LHCN-M2 (cell line): Measurements from ENCODE around the gene ZNF330. TPM values are rescaled to one million over a fixed set of nuclear protein-coding genes. Genes with fewer than 3 reads are reported as not detected.
"Not testable (repeated sequence)": the region's sequence is repeated elsewhere in the genome, so short reads cannot be mapped to it uniquely, and the experiment has no call there.

Source experiments
- DNase-seq: peaks from one replicate; pipeline ENCODE4 v3.0.0-alpha.2; 2012; ENCODE audit warnings: low read depth
- polyA plus RNA-seq: library from polyadenylated mRNA; unstranded; fragments of >200 nt; gene quantifications from one replicate; pipeline ENCODE4 v1.2.1, GENCODE V29; 2012; ENCODE audit warnings: missing spikeins
- total RNA-seq: library from RNA; depleted of rRNA; stranded (reverse); fragments of >200 nt; gene quantifications from 2 replicates; pipeline ENCODE4 v1.2.3, GENCODE V29; 2014; rRNA removed

ZNF330 gene
- 26.2 and 30.0 TPM in 2 replicates for total RNA-seq
- 27.8 TPM for polyA plus RNA-seq

DNA sequence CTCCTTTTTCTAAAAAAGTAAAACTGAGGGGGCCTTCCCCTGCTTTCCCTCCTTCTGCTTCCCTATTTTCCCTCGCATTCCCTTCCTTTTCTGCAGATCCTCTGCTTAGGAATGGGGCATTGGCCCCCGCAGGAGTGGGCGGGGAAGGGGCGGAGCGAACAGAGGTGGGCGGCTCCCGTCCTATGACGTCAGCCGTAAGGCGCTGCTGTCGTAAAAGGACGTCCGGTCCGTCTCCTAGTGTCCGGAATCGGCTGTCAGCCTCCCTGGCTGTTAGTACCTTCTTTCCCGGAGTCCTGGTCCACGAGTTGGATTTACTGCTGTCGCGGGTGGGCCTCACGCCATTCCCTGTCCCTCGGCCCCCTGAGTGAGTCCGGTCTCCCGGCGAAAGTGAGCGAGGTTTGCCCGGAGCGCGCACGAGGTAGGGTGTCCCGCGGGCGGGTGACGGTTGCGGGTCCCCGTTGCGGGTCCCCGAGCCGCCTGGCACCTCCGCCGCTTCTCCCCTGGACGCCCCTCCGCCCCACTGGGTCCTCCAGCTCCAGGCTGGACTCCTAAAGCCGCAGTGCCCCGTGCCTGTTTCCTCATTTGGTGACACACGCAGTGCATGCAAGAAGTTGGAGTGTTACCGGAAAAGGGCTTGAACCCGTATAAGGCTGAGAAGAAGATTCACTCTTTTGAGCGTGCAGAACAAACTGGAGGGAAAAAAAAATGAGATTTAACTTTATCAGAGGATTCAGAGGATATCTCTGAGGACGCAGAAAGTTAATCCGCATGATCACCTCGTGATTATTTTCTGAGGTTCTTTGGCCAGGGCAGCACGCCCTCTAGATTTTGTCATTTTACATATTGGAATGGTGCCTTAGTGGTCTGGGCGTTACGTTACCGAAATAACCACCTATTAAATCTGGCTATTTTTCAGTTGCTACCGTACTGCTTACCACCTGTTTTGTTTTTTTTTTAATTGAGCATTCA, at the start of gene ZNF330:
ZNF330 (plus strand) TSS at position 205 of the 969 bp plus-strand sequence. CDS start 1,477 bp downstream, outside the sequence.
- peak; percentile 89 for DNase-seq

DNA sequence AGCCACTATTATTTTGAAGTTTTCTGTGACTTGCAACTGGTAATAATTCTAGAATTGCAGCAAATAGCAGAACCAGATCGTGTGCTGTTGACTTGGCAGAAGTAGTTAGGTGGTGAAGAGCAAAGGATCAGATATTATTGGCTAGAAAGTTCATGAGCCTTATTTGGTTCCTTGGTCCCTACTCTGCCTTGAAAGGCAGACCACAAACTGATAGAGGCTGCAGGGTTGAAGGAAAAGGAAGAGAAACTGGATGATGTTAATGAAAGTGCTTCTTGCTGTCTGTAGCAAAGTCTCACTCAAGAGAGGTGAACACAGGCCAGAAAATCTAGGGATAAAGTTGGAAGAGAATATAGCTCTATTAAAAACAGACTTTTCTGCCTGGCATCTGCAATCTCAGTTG, 46.2 kb upstream of the ZNF330 start:
- no peak for DNase-seq

GRCh38 chr4:141177171-141177570, 43.5 kb upstream of the ZNF330 start:
- DNase-seq = no peak

DNA sequence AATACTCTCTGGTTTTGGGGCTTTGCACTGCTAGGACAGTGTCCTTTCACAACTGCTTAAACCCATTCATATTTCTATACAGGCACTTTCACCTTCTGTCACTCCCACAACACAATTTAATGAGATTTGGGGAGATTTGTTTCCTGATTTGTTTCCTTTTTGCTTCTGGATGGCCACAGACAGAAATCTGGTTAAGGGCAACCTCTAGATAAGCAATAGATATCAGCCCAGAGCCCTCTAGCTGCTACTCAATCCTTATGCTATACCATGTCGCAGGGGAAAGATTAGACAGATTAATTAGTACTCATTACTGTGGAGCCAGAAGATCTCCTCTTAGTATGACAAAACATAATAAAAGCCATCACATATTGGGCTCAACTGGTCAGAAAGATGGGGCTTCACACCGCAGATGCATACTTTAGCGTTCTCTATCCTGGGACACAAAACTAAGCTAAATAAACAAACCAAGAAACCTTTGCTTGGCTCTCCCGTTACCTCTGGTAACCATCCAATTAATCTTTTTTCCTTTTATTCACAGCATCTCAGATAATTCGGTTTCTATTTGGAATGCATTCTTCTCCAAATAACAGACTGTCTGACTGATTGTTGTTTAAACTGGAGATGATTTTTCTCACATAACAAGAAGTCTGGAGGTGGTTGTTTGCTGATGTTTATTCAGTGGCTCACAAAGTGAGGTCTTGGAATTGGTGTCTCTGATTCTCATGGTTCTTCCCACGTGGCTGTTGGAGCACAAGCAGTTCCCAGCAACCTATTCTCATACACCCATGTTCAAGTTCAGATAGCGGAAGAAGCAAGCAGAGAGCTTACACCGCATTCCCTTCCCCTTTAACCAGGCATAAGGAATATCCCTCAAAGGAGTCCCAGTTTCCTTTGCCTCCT, 41.0 kb upstream of the ZNF330 start:
- DNase-seq = no peak

GRCh38 chr4:141180991-141181761, 39.5 kb upstream of the ZNF330 start:
- peak; percentile 42 for DNase-seq

GRCh38 chr4:141183491-141183890, 37.2 kb upstream of the ZNF330 start:
- DNase-seq = not testable (repeated sequence)

- DNase-seq = no peak
These were observed 28.1 kb upstream of the ZNF330 start for GRCh38 chr4:141192564-141192963.

- DNase-seq = no peak
These were observed 27.1 kb upstream of the ZNF330 start for GRCh38 chr4:141193516-141194034.

DNA sequence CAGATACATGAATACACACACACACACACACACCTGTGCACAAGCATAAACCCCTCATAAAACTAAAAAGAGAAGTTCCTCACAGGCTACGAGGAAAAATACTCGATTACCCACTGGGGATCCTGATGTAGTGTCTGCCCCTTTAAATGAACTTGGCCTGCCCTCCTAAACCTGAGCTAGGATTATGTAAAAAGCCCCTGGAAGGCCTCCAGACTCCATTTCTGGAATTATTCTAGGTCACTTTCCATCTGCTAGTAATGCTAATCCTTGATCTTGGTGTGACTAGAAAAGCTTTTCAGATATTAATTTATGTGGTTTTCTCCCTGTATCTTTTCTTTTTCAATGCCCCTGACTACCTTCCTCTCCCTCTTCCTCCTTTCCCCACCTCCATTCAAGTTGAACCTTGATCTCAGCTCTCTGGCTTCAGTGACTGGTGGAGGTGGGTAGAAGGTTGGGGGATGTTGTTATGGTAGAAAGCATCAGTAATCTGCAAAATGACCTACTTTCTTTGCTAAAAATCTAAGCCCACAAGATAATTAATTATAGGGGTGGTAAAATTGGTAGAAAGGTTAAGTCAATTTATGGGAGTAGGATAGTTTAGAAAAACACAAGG, 25.5 kb upstream of the ZNF330 start:
- no peak for DNase-seq

- no peak for DNase-seq
These were observed 24.3 kb upstream of the ZNF330 start for GRCh38 chr4:141196227-141196933.

- DNase-seq = no peak
These were observed 12.7 kb upstream of the ZNF330 start for GRCh38 chr4:141207961-141208360.

- no peak for DNase-seq
These were observed 10.5 kb upstream of the ZNF330 start for GRCh38 chr4:141210168-141210567.

DNA sequence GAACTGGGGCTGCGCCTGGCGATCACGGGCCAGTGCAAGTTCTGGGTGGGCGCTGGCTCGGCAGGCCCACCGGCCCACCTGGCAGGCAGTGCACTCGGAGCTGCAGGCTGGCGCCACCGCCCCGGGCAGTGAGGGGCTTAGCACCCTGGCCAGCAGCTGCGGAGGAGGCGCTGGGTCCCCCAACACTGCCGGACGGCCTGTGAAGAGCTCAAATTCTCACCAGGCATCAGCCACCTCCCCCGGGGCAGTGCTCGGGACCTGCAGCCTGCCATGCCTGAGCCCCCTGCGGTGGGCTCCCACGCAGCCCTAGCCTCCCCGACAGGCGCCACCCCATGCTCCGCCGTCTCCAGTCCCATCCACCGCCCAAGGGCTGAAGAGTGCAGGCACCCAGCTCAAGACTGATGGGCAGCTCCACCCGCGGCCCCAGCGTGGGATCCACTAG, 7.1 kb upstream of the ZNF330 start:
- no peak for DNase-seq

DNA sequence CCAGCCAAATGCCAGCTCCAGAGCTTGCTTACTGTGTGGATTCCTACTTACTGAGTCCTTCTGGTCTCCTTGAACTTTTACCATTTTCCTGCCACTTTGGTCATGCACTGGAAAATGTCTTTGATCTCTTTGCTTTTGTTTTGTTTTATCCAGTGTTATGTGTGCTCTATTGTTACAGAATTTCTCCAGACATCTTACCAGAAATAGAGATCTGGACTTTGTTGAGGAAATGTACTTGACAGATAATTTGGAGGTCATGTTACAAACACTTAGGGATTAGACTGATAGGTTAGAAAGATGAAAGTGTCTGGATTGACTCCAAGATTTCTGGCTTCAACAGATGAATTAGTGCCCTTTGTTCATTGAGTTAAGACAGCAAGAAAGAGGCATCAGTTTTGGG, 5.7 kb upstream of the ZNF330 start:
- no peak for DNase-seq

GRCh38 chr4:141216002-141216761, 4.5 kb upstream of the ZNF330 start:
- no peak for DNase-seq

- DNase-seq = no peak
These were observed 424 bp upstream of the ZNF330 start for GRCh38 chr4:141220271-141220670.

- DNase-seq = no peak
These were observed 2.7 kb downstream of the ZNF330 start for GRCh38 chr4:141223418-141223817.

DNA sequence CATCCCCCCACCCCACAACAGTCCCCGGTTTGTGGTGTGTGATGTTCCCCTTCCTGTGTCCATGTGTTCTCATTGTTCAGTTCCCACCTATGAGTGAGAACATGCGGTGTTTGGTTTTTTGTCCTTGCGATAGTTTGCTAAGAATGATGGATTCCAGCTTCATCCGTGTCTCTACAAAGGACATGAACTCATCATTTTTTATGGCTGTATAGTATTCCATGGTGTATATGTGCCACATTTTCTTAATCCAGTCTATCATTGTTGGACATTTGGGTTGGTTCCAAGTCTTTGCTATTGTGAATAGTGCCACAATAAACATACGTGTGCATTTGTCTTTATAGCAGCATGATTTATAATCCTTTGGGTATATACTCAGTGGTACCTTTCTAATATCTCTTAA, 6.6 kb downstream of the ZNF330 start:
- DNase-seq = not testable (repeated sequence)
